CD14-positive monocyte (primary cell): ENCODE results near the gene ZP1. TPM values are rescaled to one million over a fixed set of nuclear protein-coding genes. Genes with fewer than 3 reads are reported as not detected.

ENCODE experiments used
- DNase-seq, 3 donors: peaks; one replicate each; pipeline ENCODE4 v3.0.0-alpha.2; 2011 to 2022
- H2AFZ ChIP-seq: 2 replicates; pipeline ENCODE4 v1.6.0; 2012; ENCODE audit warnings: mild to moderate bottlenecking, low read depth, low read length, inconsistent platforms; ENCODE audit not compliant: insufficient read depth, poor library complexity, severe bottlenecking
- H3K27ac ChIP-seq, 2 donors: 1 replicate in 1 of 2; 2 replicates in 1 of 2; pipeline ENCODE4 v1.5.1; 2012 to 2013; ENCODE audit warnings: low read length in 2 of 2, control low read depth in 1 of 2, inconsistent platforms in 1 of 2, low read depth in 1 of 2, mild to moderate bottlenecking in 1 of 2
- H3K27me3 ChIP-seq, 2 donors: one replicate each; pipeline versions ENCODE4 v1.6.0 to v1.6.1; 2011 to 2013; ENCODE audit warnings: low read length in 2 of 2; ENCODE audit not compliant: control insufficient read depth in 2 of 2, insufficient read depth in 2 of 2
- H3K36me3 ChIP-seq, 2 donors: replicated peaks in 1 of 2; 1 replicate in 1 of 2; 2 replicates in 1 of 2; pipeline versions ENCODE4 v1.5.1 to v1.6.1; 2012 to 2013; ENCODE audit warnings: low read length in 2 of 2, control low read depth in 1 of 2, inconsistent platforms in 1 of 2, mild to moderate bottlenecking in 1 of 2; ENCODE audit not compliant: insufficient read depth in 2 of 2, control insufficient read depth in 1 of 2
- H3K4me1 ChIP-seq, 2 donors: 1 replicate in 1 of 2; 2 replicates in 1 of 2; pipeline versions ENCODE4 v1.5.1 to v1.6.1; 2012 to 2013; ENCODE audit warnings: low read length in 2 of 2, control low read depth in 1 of 2, inconsistent platforms in 1 of 2, mild to moderate bottlenecking in 1 of 2, moderate library complexity in 1 of 2; ENCODE audit not compliant: insufficient read depth in 2 of 2, control insufficient read depth in 1 of 2
- H3K4me2 ChIP-seq: replicated peaks from 2 replicates; pipeline ENCODE3; 2012; ENCODE audit warnings: low read length, moderate library complexity, mild to moderate bottlenecking; ENCODE audit not compliant: poor library complexity, severe bottlenecking; ENCODE audit errors: extremely low read depth
- H3K4me3 ChIP-seq, 3 experiments: fragments of 200-600 bp in 1 of 3; sonication (generic) in 1 of 3; replicated peaks in 1 of 3; 1 replicate in 2 of 3; 2 replicates in 1 of 3; pipeline ENCODE4 v1.5.1; 2011 to 2013; ENCODE audit warnings: low read length in 3 of 3, mild to moderate bottlenecking in 3 of 3, control low read depth in 2 of 3, low read depth in 2 of 3, inconsistent platforms in 1 of 3, moderate library complexity in 1 of 3
- H3K79me2 ChIP-seq: 2 replicates; pipeline ENCODE4 v1.6.0; 2012; ENCODE audit warnings: mild to moderate bottlenecking, control low read depth, inconsistent platforms, low read length, moderate library complexity; ENCODE audit not compliant: insufficient read depth
- H3K9ac ChIP-seq: 2 replicates; pipeline ENCODE4 v1.6.0; 2017; ENCODE audit warnings: low read length, mild to moderate bottlenecking; ENCODE audit not compliant: insufficient read depth, poor library complexity, severe bottlenecking
- H3K9me3 ChIP-seq, 2 donors: replicated peaks in 1 of 2; 1 replicate in 1 of 2; 2 replicates in 1 of 2; pipeline versions ENCODE4 v1.5.1 to v1.6.1; 2012 to 2013; ENCODE audit warnings: low read length in 2 of 2, control low read depth in 1 of 2; ENCODE audit not compliant: control insufficient read depth in 1 of 2, insufficient read depth in 1 of 2
- H4K20me1 ChIP-seq: 2 replicates; pipeline ENCODE4 v1.6.0; 2012; ENCODE audit warnings: mild to moderate bottlenecking, low read length, control low read depth, moderate library complexity; ENCODE audit not compliant: insufficient read depth
- H3K27ac Mint-ChIP-seq, 7 donors: one replicate each; pipeline ENCODE4 v1.8.0; 2020; ENCODE audit warnings: mild to moderate bottlenecking in 7 of 7, mixed read lengths in 7 of 7, moderate library complexity in 6 of 7, inconsistent platforms in 2 of 7
- H3K27me3 Mint-ChIP-seq, 3 donors: one replicate each; pipeline ENCODE4 v1.8.0; 2021 to 2022; ENCODE audit warnings: low read depth in 3 of 3, mild to moderate bottlenecking in 3 of 3, mixed read lengths in 3 of 3, moderate library complexity in 3 of 3, inconsistent platforms in 1 of 3
- H3K36me3 Mint-ChIP-seq, 2 donors: one replicate each; pipeline ENCODE4 v1.8.0; 2020; ENCODE audit warnings: mixed read lengths in 2 of 2, inconsistent platforms in 1 of 2, mild to moderate bottlenecking in 1 of 2
- H3K4me1 Mint-ChIP-seq: one replicate; pipeline ENCODE4 v1.8.0; 2020; ENCODE audit warnings: mild to moderate bottlenecking, mixed read lengths
- H3K4me3 Mint-ChIP-seq, 2 donors: one replicate each; pipeline ENCODE4 v1.8.0; 2020; ENCODE audit warnings: mild to moderate bottlenecking in 2 of 2, mixed read lengths in 2 of 2, moderate library complexity in 1 of 2
- H3K9me3 Mint-ChIP-seq, 7 donors: one replicate each; pipeline ENCODE4 v1.8.0; 2020 to 2022; ENCODE audit warnings: mixed read lengths in 7 of 7, mild to moderate bottlenecking in 6 of 7, moderate library complexity in 6 of 7, inconsistent platforms in 2 of 7
- WGBS: methylation state at CpG from one replicate; pipeline ENCODE4 v1.1.5; 2013; ENCODE audit warnings: missing lambda C conversion rate; ENCODE audit not compliant: insufficient coverage; 5-methylcytosine and 5-hydroxymethylcytosine counted together
- intact Hi-C, 2 donors: fragments of 100-400 bp; cut with micrococcal nuclease; formaldehyde crosslinking; loops; one replicate each; pipeline versions ENCODE4 v1.15.0 to v1.15.1; 2023
- polyA plus RNA-seq, 3 donors: library from polyadenylated mRNA; depleted of rRNA in 1 of 3; unstranded in 2 of 3; stranded (reverse) in 1 of 3; fragments of 300-500 nt in 2 of 3; fragments of >200 nt in 1 of 3; fragmentation: Illumina TruSeq in 2 of 3; gene quantifications; 1 replicate in 2 of 3; 2 replicates in 1 of 3; pipeline ENCODE4 v1.2.3, GENCODE V29; 2012 to 2021
- TF ChIP-seq, protein P1 (sequence below): fragments of 200-600 bp; IDR thresholded peaks from one replicate; pipeline ENCODE4 v1.8.0; 2022; ENCODE audit warnings: antibody characterized with exemption, mild to moderate bottlenecking

ZP1 gene
- polyA plus RNA-seq, 3 donors = 0.09 to 0.40 TPM; not detected in 1

- TF ChIP-seq, protein P1, sequence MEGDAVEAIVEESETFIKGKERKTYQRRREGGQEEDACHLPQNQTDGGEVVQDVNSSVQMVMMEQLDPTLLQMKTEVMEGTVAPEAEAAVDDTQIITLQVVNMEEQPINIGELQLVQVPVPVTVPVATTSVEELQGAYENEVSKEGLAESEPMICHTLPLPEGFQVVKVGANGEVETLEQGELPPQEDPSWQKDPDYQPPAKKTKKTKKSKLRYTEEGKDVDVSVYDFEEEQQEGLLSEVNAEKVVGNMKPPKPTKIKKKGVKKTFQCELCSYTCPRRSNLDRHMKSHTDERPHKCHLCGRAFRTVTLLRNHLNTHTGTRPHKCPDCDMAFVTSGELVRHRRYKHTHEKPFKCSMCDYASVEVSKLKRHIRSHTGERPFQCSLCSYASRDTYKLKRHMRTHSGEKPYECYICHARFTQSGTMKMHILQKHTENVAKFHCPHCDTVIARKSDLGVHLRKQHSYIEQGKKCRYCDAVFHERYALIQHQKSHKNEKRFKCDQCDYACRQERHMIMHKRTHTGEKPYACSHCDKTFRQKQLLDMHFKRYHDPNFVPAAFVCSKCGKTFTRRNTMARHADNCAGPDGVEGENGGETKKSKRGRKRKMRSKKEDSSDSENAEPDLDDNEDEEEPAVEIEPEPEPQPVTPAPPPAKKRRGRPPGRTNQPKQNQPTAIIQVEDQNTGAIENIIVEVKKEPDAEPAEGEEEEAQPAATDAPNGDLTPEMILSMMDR = no peak
- H3K9me3 ChIP-seq = no peaks in the 10 kb centered on the region
- intact Hi-C loops = no loop called here
- DNase-seq = no peak
- H3K27ac ChIP-seq = no peak overlapping the region
- peaks cover 20 to 26% of the 10 kb centered on the region in 2 donors for H3K4me1 ChIP-seq
- no peak overlapping the region for H2AFZ ChIP-seq
- Mint-ChIP-seq H3K27ac (no peak overlapping the region), H3K27me3 (peaks cover 4 to 7% (median 7%) of the 10 kb centered on the region in 3 donors), H3K4me1 (peaks cover 26% of the 10 kb centered on the region), H3K4me3 (no peak overlapping the region), H3K36me3 (no peaks in the 10 kb centered on the region), H3K9me3 (peaks cover 0 to 6% (median 0%) of the 10 kb centered on the region in 7 donors)
- H3K4me3 ChIP-seq = no peak overlapping the region
- H3K79me2 ChIP-seq = no peaks in the 10 kb centered on the region
- WGBS = 38% methylated on average over 7 of the region's 7 CpGs
- H3K27me3 ChIP-seq = no peaks in the 10 kb centered on the region
- H3K4me2 ChIP-seq = no peak overlapping the region
- no peaks in the 10 kb centered on the region for H4K20me1 ChIP-seq
- H3K36me3 ChIP-seq = no peaks in the 10 kb centered on the region
- H3K9ac ChIP-seq = no peak overlapping the region
Measured at GRCh38 chr11:60860943-60861342, 6.4 kb upstream of the ZP1 start.

- H3K27me3 Mint-ChIP-seq = peaks cover 0 to 2% (median 2%) of the 10 kb centered on the region in 3 donors
- Histone ChIP-seq H3K9ac (no peak overlapping the region), H3K36me3 (no peaks in the 10 kb centered on the region), H3K27me3 (no peaks in the 10 kb centered on the region), H3K4me2 (no peak overlapping the region), H3K27ac (no peak overlapping the region), H3K9me3 (no peaks in the 10 kb centered on the region), H3K4me3 (no peak overlapping the region), H2AFZ (no peak overlapping the region), H3K79me2 (no peaks in the 10 kb centered on the region), H3K4me1 (peaks cover 18 to 22% of the 10 kb centered on the region in 2 donors), H4K20me1 (no peaks in the 10 kb centered on the region)
- WGBS = 99% methylated on average over 8 of the region's 9 CpGs
- peaks cover 0 to 3% (median 0%) of the 10 kb centered on the region in 7 donors for H3K9me3 Mint-ChIP-seq
- no peak overlapping the region for H3K4me3 Mint-ChIP-seq
- H3K27ac Mint-ChIP-seq = peak overlapping the region in 1 of 7 donors; percentile 13
- no peaks in the 10 kb centered on the region for H3K36me3 Mint-ChIP-seq
- intact Hi-C loops = no loop called here
- TF ChIP-seq, protein P1 = no peak
- DNase-seq = no peak
- H3K4me1 Mint-ChIP-seq = peaks cover 21% of the 10 kb centered on the region
Measured at GRCh38 chr11:60862171-60862570, 5.2 kb upstream of the ZP1 start.
